ENCODE results near the gene CLDN17. TPM values are rescaled to one million over a fixed set of nuclear protein-coding genes. Genes with fewer than 3 reads are reported as not detected.

Gene CLDN17
- total RNA-seq, 2 donors from 2014 or later: not detected

- no peak overlapping the region for H3K27ac Mint-ChIP-seq
- H3K9me3 Mint-ChIP-seq: no peaks in the 10 kb centered on the region
- H3K27ac ChIP-seq (ENCODE audit: low read depth, low read length): no peak overlapping the region
- no peaks in the 10 kb centered on the region for H3K4me1 ChIP-seq (ENCODE audit: control insufficient read depth, insufficient read depth, low read length)
- no peaks in the 10 kb centered on the region for H3K9me3 ChIP-seq (ENCODE audit: control insufficient read depth, low read length)
- TF ChIP-seq, protein P1, sequence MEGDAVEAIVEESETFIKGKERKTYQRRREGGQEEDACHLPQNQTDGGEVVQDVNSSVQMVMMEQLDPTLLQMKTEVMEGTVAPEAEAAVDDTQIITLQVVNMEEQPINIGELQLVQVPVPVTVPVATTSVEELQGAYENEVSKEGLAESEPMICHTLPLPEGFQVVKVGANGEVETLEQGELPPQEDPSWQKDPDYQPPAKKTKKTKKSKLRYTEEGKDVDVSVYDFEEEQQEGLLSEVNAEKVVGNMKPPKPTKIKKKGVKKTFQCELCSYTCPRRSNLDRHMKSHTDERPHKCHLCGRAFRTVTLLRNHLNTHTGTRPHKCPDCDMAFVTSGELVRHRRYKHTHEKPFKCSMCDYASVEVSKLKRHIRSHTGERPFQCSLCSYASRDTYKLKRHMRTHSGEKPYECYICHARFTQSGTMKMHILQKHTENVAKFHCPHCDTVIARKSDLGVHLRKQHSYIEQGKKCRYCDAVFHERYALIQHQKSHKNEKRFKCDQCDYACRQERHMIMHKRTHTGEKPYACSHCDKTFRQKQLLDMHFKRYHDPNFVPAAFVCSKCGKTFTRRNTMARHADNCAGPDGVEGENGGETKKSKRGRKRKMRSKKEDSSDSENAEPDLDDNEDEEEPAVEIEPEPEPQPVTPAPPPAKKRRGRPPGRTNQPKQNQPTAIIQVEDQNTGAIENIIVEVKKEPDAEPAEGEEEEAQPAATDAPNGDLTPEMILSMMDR (conservative IDR thresholded peaks at IDR 0.05): no peak
- H3K36me3 ChIP-seq (ENCODE audit: control insufficient read depth, insufficient read depth, low read length): no peaks in the 10 kb centered on the region
- H3K27me3 ChIP-seq (ENCODE audit: control insufficient read depth, insufficient read depth, low read length, poor library complexity, severe bottlenecking): no peaks in the 10 kb centered on the region
- H3K4me3 ChIP-seq (ENCODE audit: low read length): no peak overlapping the region
- H3K9ac ChIP-seq (ENCODE audit: extremely low read depth, low read length, poor library complexity, severe bottlenecking): no peak overlapping the region
- no peaks in the 10 kb centered on the region for H3K27me3 Mint-ChIP-seq (ENCODE audit: insufficient read depth)
- no peaks in the 10 kb centered on the region for H3K4me1 Mint-ChIP-seq
- DNase-seq: no peak
- no peaks in the 10 kb centered on the region for H3K36me3 Mint-ChIP-seq (ENCODE audit: low read depth)
- no peak overlapping the region for H3K4me3 Mint-ChIP-seq
These were observed 40.0 kb downstream of the CLDN17 start for GRCh38 chr21:30126576-30126975.

- Histone ChIP-seq H3K27me3 (ENCODE audit: control insufficient read depth, insufficient read depth, low read length, poor library complexity, severe bottlenecking) (no peaks in the 10 kb centered on the region), H3K4me1 (ENCODE audit: control insufficient read depth, insufficient read depth, low read length) (no peaks in the 10 kb centered on the region), H3K9ac (ENCODE audit: extremely low read depth, low read length, poor library complexity, severe bottlenecking) (no peak overlapping the region), H3K4me3 (ENCODE audit: low read length) (no peak overlapping the region), H3K36me3 (ENCODE audit: control insufficient read depth, insufficient read depth, low read length) (no peaks in the 10 kb centered on the region), H3K9me3 (ENCODE audit: control insufficient read depth, low read length) (no peaks in the 10 kb centered on the region), H3K27ac (ENCODE audit: low read depth, low read length) (no peak overlapping the region)
- no peaks in the 10 kb centered on the region for H3K27me3 Mint-ChIP-seq (ENCODE audit: insufficient read depth)
- H3K4me1 Mint-ChIP-seq: no peaks in the 10 kb centered on the region
- no peaks in the 10 kb centered on the region for H3K36me3 Mint-ChIP-seq (ENCODE audit: low read depth)
- no peak overlapping the region for H3K4me3 Mint-ChIP-seq
- TF ChIP-seq, protein P1 (conservative IDR thresholded peaks at IDR 0.05): no peak
- no peak overlapping the region for H3K27ac Mint-ChIP-seq
- DNase-seq: no peak
- WGBS, 2 experiments (ENCODE audit: insufficient coverage in 1 of 2, insufficient read length in 1 of 2): 79 to 100% methylated on average over 2 of the region's 2 CpGs
- no peaks in the 10 kb centered on the region for H3K9me3 Mint-ChIP-seq
These were observed 49.0 kb downstream of the CLDN17 start for GRCh38 chr21:30117631-30118030.

GRCh38 chr21:30116479-30116878 is 50.1 kb downstream of the CLDN17 start:
- no peak overlapping the region for H3K27ac Mint-ChIP-seq
- Histone ChIP-seq H3K27ac (ENCODE audit: low read depth, low read length) (no peak overlapping the region), H3K27me3 (ENCODE audit: control insufficient read depth, insufficient read depth, low read length, poor library complexity, severe bottlenecking) (no peaks in the 10 kb centered on the region), H3K36me3 (ENCODE audit: control insufficient read depth, insufficient read depth, low read length) (no peaks in the 10 kb centered on the region), H3K9me3 (ENCODE audit: control insufficient read depth, low read length) (no peaks in the 10 kb centered on the region), H3K9ac (ENCODE audit: extremely low read depth, low read length, poor library complexity, severe bottlenecking) (no peak overlapping the region), H3K4me3 (ENCODE audit: low read length) (no peak overlapping the region), H3K4me1 (ENCODE audit: control insufficient read depth, insufficient read depth, low read length) (no peaks in the 10 kb centered on the region)
- no peaks in the 10 kb centered on the region for H3K4me1 Mint-ChIP-seq
- no peaks in the 10 kb centered on the region for H3K36me3 Mint-ChIP-seq (ENCODE audit: low read depth)
- TF ChIP-seq, protein P1 (conservative IDR thresholded peaks at IDR 0.05): no peak
- no peaks in the 10 kb centered on the region for H3K27me3 Mint-ChIP-seq (ENCODE audit: insufficient read depth)
- 96 to 100% methylated on average over 3 of the region's 3 CpGs for WGBS, 2 experiments (ENCODE audit: insufficient coverage in 1 of 2, insufficient read length in 1 of 2)
- no peak for DNase-seq
- H3K9me3 Mint-ChIP-seq: no peaks in the 10 kb centered on the region
- H3K4me3 Mint-ChIP-seq: no peak overlapping the region

Other genes starting within 250 kb of the CLDN17 start
- not detected for gene GRIK1, start 226.8 kb downstream of the CLDN17 start, total RNA-seq
- not detected for gene CLDN8, start 49.3 kb upstream of the CLDN17 start, total RNA-seq
- gene KRTAP24-1, start 116.1 kb upstream of the CLDN17 start, total RNA-seq: not detected
- not detected for gene KRTAP25-1, start 122.7 kb upstream of the CLDN17 start, total RNA-seq
- gene KRTAP26-1, start 153.5 kb upstream of the CLDN17 start, total RNA-seq: not detected
- gene KRTAP27-1, start 170.9 kb upstream of the CLDN17 start, total RNA-seq: not detected
- gene KRTAP23-1, start 181.8 kb upstream of the CLDN17 start, total RNA-seq: not detected
- not detected for gene KRTAP13-2, start 205.5 kb upstream of the CLDN17 start, total RNA-seq
- not detected for gene KRTAP13-1, start 229.2 kb upstream of the CLDN17 start, total RNA-seq

Data from endodermal cell (in vitro differentiated cells).